GOT3 (cell line): Measurements from ENCODE around the gene RTCB.

Source experiments
- DNase-seq: peaks from one replicate; lab custom pipeline; 2025; ENCODE audit warnings: mixed read lengths; lab: John Stamatoyannopoulos, UW

The RTCB gene

DNA sequence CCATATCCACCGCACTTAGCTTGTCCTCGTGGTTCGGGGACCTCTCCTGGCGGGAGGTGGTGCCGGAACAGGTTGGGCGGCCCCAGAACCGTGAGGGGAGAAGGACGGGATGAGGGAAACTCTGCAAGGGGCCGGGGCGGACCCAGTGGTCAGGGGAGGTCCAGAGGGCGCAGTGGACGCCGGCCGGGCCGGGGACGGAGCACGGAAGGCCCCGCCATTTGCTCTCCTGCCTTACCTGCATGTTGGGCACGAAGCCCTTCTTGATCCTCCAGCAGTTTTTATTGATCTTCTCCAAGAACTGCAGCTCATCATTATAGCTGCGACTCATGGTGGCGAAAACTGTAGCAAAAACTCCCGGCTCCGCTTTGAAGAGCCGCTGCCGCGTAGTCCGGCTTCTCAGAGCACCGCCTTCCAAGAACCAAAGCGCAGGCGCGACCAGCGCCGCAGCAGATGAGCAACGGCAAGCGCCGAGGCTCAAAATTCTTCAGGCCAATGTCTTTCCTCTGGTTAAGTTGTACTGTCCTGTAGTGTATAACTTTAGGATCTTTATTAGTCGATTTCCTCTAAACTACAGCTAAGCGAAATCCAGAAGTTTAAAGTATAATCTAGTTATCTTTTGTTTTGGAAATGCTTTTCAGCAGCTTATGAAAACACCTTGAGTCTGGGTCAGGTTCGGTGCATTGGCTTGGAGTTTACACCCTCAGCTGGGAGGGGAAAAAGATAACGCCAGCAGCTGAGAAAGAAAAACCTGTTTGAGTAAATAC is at the start of gene RTCB:
Gene RTCB (minus strand): TSS at position 419 of the 764 bp plus-strand sequence. CDS start 91 bp downstream, at position 328.
- peak; percentile 64 for DNase-seq

DNA sequence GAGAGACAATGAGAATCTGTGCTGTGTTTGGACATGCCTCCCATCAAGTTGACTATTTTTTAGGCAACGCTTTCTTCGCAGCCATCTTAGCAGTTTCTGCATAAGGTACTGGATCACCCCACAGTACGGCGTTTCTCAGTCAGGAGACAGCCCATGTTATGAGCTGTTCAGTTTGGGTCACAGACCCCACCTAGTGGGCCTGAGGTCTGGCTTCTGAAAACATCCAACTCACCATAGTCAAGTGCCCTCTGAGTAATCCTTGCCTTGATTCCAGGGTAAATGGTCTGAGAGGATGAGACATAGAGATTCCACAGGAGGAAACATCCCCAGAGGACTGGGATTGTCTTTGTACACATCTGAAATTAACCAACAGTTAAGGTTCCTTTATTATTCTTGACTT is 45.0 kb upstream of the RTCB start:
- DNase-seq: no peak

DNA sequence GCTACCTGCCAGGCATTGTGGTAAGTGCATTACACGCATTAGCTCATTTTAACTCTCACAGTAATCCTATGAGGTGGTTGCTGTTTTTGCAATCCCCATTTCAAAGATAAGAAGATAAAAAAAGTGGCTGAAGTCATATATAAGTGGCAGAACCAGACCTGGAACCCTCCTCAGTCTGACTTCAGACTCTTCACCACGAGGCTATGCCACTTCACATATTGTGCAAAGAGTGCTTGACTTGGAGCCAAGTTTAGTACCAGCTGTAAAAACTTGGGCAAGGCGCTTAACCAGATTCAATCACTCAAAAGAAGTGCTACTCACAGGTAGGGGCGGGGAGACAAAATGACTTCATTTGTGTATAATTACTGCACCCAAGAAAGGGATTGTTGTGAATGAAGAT is 36.9 kb upstream of the RTCB start:
- DNase-seq: no peak

DNA sequence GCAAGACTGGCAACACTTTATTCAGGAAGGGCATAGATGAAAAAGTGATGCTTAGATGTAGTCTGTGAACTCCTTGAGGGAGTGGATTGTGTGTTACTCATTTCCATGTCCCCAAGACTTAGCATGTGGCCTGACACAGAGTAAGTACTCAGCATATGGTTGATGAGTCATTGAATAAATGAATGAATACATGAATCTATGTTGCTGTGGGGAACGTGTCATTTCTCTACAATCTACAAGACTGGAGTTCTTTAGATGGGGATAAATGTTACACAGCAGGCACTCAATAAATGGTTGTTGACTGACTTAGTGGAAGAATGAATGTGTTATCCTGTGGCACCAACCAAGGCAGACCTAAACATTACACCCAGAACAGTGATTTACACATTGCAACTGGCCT is 34.3 kb upstream of the RTCB start:
- DNase-seq: no peak

DNA sequence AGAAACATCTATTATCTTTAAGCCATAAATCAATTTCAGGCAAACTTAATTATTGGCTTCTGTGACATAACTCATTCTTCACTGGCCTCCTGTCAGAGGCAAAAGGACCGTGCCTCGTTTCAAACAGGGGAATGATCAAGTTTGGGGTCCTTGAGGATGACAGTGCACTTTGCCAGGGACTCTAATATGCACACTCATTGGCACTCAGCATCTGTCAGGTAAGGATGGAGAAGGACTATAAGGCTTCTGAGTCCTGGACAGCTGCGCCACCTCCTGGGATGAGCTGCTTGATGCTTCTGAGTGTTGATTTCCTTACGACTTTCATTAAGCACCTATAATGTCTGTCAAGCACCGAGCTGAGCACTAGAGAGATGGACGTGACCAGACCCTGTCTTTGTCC is 32.0 kb upstream of the RTCB start:
- no peak for DNase-seq

DNA sequence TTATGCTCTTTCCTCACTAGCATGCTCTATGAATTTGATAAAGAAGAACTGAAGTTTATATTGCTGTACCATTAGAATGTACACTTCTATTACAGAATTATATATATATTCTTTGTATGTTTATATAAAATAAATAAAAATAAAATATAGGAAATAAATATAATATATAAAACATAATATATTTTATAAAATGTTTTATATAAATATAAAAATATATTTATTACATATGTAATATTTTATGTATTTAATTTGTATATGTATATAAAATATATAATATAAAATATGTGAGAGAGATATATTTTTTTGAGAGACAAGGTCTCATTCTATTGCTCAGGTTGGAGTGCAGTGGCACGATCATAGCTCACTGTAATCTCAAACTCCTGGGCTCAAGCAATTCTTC is 18.3 kb upstream of the RTCB start:
- no peak for DNase-seq

DNA sequence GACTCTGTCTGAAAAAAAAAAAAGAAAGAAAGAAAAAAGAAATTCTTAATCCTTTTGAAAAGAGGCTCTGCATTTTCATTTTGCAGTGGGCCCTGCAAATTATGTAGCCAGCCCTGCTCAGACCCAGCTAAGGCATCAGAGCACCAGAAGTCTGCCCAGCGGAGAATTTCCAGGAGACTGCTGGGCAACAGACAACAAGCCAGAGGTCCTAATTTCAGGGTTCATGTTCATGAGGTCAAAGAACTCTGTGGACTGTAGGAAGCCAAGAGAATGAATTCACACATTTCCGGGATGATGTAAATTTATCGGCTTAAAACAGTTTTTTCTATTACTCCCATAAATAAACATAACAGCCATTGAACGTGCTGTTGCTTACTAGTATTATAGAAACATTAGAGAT is 14.8 kb upstream of the RTCB start:
- no peak for DNase-seq

DNA sequence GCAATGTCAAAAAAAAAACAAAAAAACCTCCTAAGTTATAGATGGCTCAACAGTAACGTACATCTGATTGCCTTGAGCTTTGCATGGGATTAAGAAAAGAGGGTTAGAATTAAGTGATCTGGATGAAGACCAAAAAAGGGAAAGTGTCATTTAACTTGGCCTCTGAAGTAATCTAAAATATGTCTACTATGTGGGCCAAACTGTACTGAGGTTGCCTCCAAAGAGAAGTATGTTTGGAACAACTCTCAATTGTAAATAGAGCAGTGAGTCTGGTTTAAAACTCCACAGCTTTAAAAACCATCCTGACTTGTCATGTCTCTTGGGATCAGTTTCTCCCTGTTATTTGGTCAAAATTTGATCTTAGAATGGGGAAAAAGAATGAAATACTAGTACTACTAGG is 11.6 kb upstream of the RTCB start:
- DNase-seq: no peak

DNA sequence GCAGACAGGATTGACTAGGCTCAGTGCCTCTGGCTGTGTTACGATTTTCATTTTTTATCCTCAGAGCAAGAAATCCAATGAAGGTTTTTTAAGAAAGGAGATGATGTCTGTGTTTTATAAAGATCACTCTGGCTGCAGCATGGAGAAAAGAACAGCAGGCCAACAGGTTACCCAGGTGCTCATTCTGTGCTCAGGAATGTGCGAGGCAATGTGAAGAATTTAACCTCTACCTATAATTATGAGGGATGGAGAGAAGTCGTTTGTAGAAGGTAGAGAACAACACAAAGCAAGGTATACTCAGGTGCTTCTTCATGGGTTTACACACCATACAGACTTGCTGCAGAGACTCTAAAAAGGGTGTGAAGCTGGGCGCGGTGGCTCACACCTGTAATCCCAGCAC is 10.0 kb upstream of the RTCB start:
- no peak for DNase-seq

DNA sequence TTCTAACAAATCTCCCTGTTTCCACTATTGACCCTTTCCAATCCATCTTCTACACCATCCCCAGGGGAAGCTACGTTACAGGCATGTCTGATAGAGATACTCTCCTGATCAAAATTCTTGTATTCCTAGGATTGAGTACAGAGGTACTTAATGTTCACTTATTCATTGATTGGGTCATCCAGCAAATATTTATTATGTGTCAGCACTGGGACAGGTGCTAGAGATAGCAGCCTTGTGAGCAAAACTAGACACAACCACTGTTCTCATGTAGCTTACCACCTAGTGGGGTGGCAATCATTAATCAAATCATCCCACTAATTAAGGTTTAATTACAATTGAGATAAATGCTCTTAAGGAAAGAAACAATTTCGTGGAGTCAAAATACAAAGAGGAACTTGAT is 9.4 kb upstream of the RTCB start:
- no peak for DNase-seq

DNA sequence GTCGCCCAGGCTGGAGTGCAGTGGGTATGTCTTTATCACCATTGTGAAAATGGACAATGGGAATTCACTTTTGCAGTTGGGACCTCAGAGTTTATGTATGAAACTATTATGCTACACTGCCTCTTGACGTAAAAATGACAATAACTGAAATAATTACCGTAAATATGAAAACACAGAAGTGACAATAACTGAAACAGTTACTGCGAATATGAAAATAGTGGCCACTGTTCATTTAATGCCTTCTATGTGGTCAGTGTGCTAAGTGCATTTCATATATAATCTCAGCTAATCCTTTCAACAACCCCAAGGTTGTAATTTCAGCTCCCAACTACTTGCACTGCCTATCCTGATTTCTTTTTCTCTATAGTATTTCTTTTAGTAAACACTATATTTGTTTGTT is 5.9 kb upstream of the RTCB start:
- no peak for DNase-seq

DNA sequence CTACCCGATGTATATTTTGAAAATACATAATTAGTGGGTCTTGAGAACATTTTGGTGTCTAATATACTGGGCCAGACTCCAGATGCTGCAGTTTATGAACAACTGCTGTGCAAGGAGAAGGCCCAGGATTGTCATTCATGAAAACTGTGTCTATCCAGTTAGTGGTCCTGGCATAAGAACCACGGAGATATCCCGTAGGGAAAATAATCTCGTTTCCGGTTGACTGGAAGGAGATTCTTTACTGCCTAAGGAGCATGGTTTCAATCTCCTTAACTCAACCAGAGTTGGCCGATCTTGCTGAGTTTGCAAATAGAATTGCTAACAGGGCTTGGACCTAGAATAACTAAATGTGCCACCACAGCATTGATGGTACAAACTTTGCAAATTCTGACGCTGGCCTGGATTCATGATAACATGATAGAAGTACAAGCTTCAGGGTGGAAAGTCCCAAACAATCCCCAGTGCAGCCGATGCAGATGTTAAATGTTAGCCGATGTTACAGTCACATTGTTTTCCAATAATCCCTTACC is 4.6 kb upstream of the RTCB start:
- no peak for DNase-seq

DNA sequence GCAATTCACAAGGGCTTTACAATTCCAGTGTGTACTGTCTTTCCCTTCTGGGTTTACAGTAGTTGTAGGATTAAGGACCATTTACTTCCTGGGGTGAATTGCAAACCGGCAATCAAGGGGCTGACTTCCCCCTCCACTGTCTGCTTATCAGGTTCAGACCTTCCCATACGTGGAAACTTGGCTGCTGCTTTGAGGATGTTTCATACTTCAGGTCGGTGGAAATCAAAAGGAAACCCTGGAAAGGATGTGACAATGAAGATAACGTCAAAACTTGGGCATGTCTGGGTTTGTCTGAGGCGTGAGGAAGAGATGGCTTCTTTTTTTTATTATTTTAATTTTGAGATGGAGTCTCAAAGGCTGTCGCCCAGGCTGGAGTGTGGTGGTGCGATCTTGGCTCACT is 2.1 kb upstream of the RTCB start:
- no peak for DNase-seq

DNA sequence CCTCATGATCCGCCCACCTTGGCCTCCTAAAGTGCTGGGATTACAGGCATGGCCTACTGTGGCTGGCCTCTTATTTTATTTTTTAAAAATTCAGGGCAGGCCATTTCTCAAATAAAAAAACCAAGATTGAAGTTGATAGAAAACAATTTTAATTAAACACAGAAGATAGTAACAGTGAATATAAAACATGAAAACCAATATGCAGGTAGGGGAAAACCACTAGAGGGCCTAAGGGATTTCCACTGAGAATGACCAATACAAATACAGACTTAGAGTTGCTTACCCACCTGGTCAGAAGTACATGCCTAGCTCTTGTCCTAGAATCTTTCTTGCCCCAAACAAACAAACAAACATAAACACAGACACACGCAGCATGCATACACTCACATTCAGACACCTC is 1.7 kb upstream of the RTCB start:
- no peak for DNase-seq

DNA sequence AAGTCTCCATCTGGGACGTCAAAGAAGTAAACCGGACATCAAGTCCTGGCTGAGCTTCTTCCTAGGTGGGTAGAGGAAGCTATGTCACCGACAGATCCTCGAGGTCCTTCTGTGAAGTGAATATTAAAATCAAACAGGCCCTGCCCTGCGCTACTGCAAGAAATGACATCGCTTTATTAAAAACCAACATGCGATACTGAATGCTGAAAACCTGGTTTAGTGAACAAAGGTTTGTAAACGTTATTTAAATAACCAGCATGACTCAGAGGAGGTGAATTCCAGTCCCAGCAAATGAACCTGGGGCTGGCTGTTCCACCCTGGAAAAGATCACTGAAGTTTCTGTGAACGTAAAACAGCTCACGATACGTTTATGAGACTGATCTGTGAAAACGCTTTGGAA is 645 bp downstream of the RTCB start:
- no peak for DNase-seq

DNA sequence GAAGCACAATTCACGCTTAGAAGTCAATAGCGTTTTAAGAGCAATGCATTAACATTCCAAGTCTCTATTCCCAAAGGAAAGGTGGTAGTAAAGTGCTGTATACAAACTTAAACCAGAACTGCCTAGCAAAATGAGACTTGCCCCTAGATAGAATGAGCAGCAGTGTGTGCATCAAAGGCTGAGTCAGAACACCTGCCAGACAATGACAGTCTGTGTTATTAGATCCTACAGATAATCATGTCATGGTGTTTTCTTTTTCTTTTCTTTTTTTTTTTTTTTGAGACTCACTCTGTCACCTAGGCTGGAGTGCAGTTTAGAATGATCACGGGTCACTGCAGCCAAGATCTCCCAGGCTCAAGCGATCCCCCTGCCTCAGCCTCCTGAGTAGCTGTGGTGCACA is 1.6 kb downstream of the RTCB start:
- DNase-seq: no peak

DNA sequence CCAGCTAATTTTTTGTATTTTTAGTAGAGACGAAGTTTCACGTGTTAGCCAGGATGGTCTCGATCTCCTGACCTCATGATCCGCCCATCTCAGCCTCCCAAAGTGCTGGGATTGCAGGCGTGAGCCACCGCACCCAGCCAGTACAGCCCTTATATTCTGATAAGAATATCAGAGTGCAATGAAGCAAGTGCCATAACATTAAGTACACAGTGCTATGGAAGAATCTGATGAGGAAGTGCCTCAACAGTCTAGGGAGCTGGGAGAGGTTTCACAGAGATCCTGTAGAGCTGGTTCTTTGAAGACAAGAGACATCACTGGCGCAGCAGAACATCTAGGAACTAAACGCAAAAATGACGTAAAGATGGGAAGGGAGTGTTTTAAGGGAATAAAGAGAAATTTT is 2.1 kb downstream of the RTCB start:
- no peak for DNase-seq

DNA sequence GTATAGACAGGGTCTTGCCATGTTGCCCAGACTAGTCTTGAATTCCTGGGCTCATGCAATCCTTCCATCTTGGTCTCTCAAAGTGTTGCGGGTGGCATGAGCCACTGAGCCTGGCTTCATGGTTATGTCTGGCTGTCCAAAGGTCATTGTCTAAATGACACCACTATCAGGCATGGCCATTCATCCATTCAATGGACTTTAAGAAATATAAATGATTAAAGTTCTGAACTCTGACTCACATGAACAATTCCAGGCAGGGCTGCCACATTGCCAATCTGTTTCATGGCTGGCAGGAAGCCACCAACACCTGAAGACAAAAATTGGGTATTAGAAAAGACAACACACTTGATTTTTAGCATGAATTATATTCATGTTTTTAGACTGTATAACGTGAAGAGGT is 4.1 kb downstream of the RTCB start:
- DNase-seq: no peak

DNA sequence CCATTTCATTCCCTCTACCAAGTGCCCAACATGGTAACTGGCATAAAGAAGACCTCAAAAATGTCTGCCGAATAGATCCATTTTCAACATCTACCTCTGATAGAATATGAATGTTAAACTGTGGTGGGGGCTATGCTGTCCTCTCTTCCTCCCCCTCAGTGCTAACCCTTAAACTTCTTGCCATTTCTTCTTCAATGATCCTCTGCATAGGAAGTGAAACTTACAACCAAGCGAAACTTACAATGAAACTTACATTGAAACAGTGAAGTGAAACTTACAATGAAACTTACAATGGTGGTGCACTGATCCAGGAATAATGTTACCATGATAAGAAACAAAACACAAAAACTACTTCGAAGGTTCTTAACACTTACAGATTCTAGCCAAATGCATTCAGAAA is 4.7 kb downstream of the RTCB start:
- no peak for DNase-seq

DNA sequence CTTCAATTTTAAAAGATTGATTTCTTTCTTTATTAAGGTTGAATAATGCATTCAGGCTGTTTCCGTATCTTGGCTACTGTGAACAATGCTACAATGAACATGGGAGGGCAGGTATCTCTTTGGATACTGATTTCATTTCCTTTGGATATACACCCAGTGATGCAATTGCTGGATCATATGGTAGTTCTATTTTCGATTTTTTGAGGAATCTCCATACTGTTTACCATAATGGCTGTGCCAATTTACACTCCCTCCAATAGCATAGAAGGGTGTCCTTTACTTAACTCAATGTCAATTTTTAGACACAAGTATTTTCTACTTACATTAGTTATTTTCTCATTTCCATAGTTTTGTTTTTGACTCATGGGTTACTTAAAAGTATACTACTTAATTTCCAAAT is 8.0 kb downstream of the RTCB start:
- DNase-seq: no peak

DNA sequence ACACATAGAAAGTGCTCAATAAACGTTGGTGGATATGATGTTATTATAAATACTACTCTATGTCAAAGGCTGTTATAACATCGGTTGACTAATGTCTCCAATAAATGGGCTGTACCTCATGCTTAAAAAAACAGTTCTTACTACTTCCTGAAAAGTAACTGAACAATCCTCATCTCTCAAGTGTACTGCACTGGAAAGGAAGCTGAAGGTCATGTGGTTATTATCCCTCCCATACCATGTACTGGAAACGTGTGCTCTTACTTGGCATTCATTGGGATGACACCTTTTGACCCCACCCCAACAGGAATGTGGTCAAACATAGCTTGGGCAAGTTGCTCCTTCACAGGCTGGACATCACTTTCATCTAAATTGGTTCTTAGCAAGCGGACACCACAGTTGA is 10.6 kb downstream of the RTCB start:
- DNase-seq: no peak

DNA sequence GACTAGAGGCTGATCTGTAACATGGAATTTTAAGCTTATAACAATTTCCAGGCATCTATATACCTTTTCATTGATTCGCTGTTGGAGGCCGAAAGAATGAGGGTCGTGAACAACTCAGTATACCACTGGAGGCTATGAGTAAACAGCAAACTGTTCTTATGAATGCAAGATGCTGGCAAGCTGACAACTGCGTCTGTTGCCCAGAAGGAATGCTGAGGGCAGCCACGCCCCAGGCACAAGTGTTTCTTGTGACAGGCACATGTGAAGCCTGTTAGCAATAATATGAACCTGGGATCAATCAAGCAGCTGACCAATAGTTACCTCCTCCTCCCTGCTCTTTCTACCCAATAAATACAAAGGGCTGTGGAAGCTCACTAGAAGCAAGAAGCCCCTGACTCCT is 15.3 kb downstream of the RTCB start:
- no peak for DNase-seq

DNA sequence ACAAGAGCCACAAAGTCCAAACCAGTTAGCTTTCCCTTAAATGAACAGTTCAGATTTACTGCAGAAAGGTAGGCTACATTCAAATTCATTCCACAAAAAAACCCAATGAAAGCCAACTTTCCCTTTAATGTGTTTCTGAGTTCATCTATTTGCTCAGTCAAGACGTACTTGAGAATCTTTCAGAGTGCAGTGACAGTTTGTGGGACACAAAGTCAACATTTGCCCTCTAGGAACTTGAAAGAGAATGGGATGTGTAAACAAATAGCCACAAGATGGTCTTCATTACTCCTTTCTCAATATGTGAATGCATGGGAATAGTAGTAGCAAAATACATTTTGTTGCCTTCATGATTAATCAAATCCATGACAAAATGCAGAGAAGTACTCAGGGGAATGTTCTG is 15.8 kb downstream of the RTCB start:
- no peak for DNase-seq

DNA sequence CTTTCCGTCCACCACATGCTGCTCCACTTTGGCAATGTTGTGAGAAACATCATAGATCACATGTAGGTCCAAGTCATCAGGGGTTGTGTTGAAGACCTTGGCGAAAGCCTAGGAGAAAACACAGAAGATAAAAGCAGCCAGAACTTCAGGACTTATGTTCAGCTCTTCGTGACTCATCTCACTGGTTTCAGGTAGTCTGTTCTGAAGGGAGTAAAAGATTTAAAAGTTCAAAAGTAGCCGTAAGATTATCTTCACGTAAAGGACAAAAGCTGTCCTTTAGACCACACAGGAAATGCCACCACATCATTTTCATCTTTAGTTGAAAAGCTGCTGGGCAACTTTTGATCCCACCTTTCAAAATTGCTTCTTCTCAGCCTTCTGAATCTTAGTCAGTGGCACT is 16.9 kb downstream of the RTCB start:
- no peak for DNase-seq
